Measurements from ENCODE around the gene WDFY2.

DNA sequence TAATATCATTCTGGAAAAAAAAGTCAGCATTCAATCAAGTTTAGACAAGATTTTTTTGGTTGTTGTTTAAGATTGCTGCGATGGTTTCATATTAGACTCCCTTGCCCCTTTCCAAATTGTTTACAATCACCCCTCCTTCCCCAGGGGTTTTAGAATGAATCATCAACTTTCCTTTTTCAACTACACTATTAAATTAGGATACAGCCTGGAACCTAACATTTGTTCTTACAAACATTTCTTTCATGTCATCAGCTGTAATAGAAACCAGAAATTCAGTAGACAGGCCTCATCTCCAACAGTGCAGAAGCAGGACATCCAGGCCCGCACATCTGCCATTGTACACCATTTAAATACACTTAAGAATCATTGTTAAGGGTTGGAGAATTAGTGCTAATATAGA, 44.4 kb upstream of the WDFY2 start:
- TF ChIP-seq, protein P1, sequence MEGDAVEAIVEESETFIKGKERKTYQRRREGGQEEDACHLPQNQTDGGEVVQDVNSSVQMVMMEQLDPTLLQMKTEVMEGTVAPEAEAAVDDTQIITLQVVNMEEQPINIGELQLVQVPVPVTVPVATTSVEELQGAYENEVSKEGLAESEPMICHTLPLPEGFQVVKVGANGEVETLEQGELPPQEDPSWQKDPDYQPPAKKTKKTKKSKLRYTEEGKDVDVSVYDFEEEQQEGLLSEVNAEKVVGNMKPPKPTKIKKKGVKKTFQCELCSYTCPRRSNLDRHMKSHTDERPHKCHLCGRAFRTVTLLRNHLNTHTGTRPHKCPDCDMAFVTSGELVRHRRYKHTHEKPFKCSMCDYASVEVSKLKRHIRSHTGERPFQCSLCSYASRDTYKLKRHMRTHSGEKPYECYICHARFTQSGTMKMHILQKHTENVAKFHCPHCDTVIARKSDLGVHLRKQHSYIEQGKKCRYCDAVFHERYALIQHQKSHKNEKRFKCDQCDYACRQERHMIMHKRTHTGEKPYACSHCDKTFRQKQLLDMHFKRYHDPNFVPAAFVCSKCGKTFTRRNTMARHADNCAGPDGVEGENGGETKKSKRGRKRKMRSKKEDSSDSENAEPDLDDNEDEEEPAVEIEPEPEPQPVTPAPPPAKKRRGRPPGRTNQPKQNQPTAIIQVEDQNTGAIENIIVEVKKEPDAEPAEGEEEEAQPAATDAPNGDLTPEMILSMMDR (IDR thresholded peaks at IDR 0.05; ENCODE audit: control extremely low read depth in 1 of 3, insufficient read depth in 1 of 3, low read depth in 1 of 3, low read length in 3 of 3), result no peak
- TF ChIP-seq EZH2 (IDR thresholded peaks at IDR 0.05; ENCODE audit: low read depth, low read length, severe bottlenecking) (no peak), EGR1 (IDR thresholded peaks at IDR 0.05; ENCODE audit: borderline replicate concordance, low read depth, low read length) (no peak), RNF2 (IDR thresholded peaks at IDR 0.05; ENCODE audit: borderline replicate concordance, low read depth, low read length, missing control alignments, poor library complexity, severe bottlenecking) (no peak), JUND (IDR thresholded peaks at IDR 0.05; ENCODE audit: low read length) (no peak), YY1 (IDR thresholded peaks at IDR 0.05; ENCODE audit: low read depth, low read length) (no peak), EP300 (IDR thresholded peaks at IDR 0.05; ENCODE audit: borderline replicate concordance in 1 of 2, low read depth in 2 of 2, low read length in 2 of 2) (no peak), POLR2AphosphoS5 (IDR thresholded peaks at IDR 0.05; ENCODE audit: low read depth, low read length) (no peak)

Data from H1 (cell line).